Stimulated activated CD4-positive, alpha-beta T cell treated with anti-CD3 and anti-CD28 coated beads, Interleukin-4, amount 100 ng/mL, for 24 hours (primary cell): ENCODE measurements around the gene RAMAC.
"Not testable (repeated sequence)": the region's sequence is repeated elsewhere in the genome, so short reads cannot be mapped to it uniquely, and the experiment has no call there.

Experiments
- DNase-seq: peaks from one replicate; pipeline ENCODE4 v3.0.0-alpha.2; 2020

The RAMAC gene

GRCh38 chr15:82985688-82986441, at the start of gene RAMAC:
TSS of gene RAMAC (plus strand) at chr15:82986210. CDS start at chr15:82989019, 2,809 bp downstream.
- DNase-seq: peak; percentile 94

GRCh38 chr15:82936966-82937711, 48.9 kb upstream of the RAMAC start:
- no peak for DNase-seq

- DNase-seq: no peak
Observed at GRCh38 chr15:82937712-82938058, 48.3 kb upstream of the RAMAC start.

- DNase-seq: not testable (repeated sequence)
Observed at GRCh38 chr15:82939678-82940077, 46.3 kb upstream of the RAMAC start.

- DNase-seq: no peak
Observed at GRCh38 chr15:82942691-82943090, 43.3 kb upstream of the RAMAC start.

GRCh38 chr15:82943176-82943575, 42.8 kb upstream of the RAMAC start:
- no peak for DNase-seq

GRCh38 chr15:82944056-82944455, 42.0 kb upstream of the RAMAC start:
- no peak for DNase-seq

GRCh38 chr15:82944821-82945220, 41.2 kb upstream of the RAMAC start:
- no peak for DNase-seq

GRCh38 chr15:82945326-82945725, 40.7 kb upstream of the RAMAC start:
- DNase-seq: no peak

GRCh38 chr15:82946155-82946701, 39.8 kb upstream of the RAMAC start:
- no peak for DNase-seq

- no peak for DNase-seq
Observed at GRCh38 chr15:82950295-82950694, 35.7 kb upstream of the RAMAC start.

- DNase-seq: no peak
Observed at GRCh38 chr15:82950746-82951370, 35.2 kb upstream of the RAMAC start.

GRCh38 chr15:82951472-82952157, 34.4 kb upstream of the RAMAC start:
- no peak for DNase-seq

GRCh38 chr15:82952158-82953081, 33.6 kb upstream of the RAMAC start, which contains the start of gene HOMER2:
TSS of gene HOMER2 (minus strand) at chr15:82952720. CDS start at chr15:82952535, 185 bp downstream.
- no peak for DNase-seq

GRCh38 chr15:82958638-82959037, 27.4 kb upstream of the RAMAC start:
- no peak for DNase-seq

GRCh38 chr15:82959423-82959822, 26.6 kb upstream of the RAMAC start:
- DNase-seq: no peak

- DNase-seq: no peak
Observed at GRCh38 chr15:82960766-82961165, 25.2 kb upstream of the RAMAC start.

GRCh38 chr15:82963471-82964341, 22.3 kb upstream of the RAMAC start:
- DNase-seq: no peak

GRCh38 chr15:82964890-82965289, 21.1 kb upstream of the RAMAC start:
- DNase-seq: no peak

GRCh38 chr15:82966671-82967071, 19.3 kb upstream of the RAMAC start:
- DNase-seq: no peak

GRCh38 chr15:82968066-82968465, 17.9 kb upstream of the RAMAC start:
- DNase-seq: no peak
